Esophagus muscularis mucosa (tissue), 4 donors: Measurements from ENCODE around the gene ARHGEF40.

Experiments used
- EP300 ChIP-seq: sonication (generic); formaldehyde crosslinking; IDR thresholded peaks from one replicate; pipeline ENCODE4 v1.6.1; 2017; ENCODE audit warnings: antibody characterized with exemption
- POLR2A ChIP-seq: fragments of 450-650 bp; IDR thresholded peaks from one replicate; pipeline ENCODE4 v1.6.1; 2017; ENCODE audit warnings: antibody characterized with exemption, moderate library complexity, mild to moderate bottlenecking, low read depth
- POLR2AphosphoS5 ChIP-seq, 2 donors: sonication (generic); formaldehyde crosslinking; IDR thresholded peaks; one replicate each; pipeline ENCODE4 v1.6.1; 2017; ENCODE audit warnings: antibody characterized with exemption in 2 of 2
- TF ChIP-seq, protein P1 (sequence below), 3 experiments: fragments of 200-600 bp in 2 of 3; fragments of 450-650 bp in 1 of 3; sonication (generic) in 2 of 3; IDR thresholded peaks; one replicate each; pipeline ENCODE4 v1.5.1; 2017 to 2019; ENCODE audit warnings: antibody characterized with exemption in 3 of 3, mild to moderate bottlenecking in 2 of 3, moderate library complexity in 1 of 3

GRCh38 chr14:21068521-21069387 is 1.4 kb upstream of the ARHGEF40 start:
- no peak for TF ChIP-seq POLR2A
- TF ChIP-seq, protein P1, sequence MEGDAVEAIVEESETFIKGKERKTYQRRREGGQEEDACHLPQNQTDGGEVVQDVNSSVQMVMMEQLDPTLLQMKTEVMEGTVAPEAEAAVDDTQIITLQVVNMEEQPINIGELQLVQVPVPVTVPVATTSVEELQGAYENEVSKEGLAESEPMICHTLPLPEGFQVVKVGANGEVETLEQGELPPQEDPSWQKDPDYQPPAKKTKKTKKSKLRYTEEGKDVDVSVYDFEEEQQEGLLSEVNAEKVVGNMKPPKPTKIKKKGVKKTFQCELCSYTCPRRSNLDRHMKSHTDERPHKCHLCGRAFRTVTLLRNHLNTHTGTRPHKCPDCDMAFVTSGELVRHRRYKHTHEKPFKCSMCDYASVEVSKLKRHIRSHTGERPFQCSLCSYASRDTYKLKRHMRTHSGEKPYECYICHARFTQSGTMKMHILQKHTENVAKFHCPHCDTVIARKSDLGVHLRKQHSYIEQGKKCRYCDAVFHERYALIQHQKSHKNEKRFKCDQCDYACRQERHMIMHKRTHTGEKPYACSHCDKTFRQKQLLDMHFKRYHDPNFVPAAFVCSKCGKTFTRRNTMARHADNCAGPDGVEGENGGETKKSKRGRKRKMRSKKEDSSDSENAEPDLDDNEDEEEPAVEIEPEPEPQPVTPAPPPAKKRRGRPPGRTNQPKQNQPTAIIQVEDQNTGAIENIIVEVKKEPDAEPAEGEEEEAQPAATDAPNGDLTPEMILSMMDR (IDR thresholded peaks at IDR 0.05), result peak; percentile 71 to 80 (median 78)
- no peak for TF ChIP-seq EP300
- TF ChIP-seq POLR2AphosphoS5 (IDR thresholded peaks at IDR 0.05), result no peak
